HEK293 (cell line): Measurements from ENCODE around the gene LHFPL2.

ENCODE experiments used
- CTCF ChIA-PET: fragments of 350-600 bp; formaldehyde crosslinking; extraction: SDS; loops from one replicate; lab custom pipeline; 2021; ENCODE audit warnings: antibody characterized with exemption; lab: Yijun Ruan, JAX
- POLR2A ChIA-PET: fragments of 300-600 bp; formaldehyde crosslinking; extraction: SDS; loops from one replicate; lab custom pipeline; 2020; ENCODE audit warnings: antibody characterized with exemption, inconsistent platforms; lab: Yijun Ruan, JAX
- H3K27ac ChIP-seq: fragments of 200-500 bp; sonication (Bioruptor generic); 2 replicates; pipeline ENCODE4 v1.5.1; 2014; ENCODE audit warnings: low read depth, low read length, control low read depth, inconsistent platforms; ENCODE audit errors: extremely low read depth
- H3K36me3 ChIP-seq, 2 experiments: fragments of 200-500 bp in 1 of 2; sonication (Bioruptor generic) in 1 of 2; 1 replicate in 1 of 2; 2 replicates in 1 of 2; pipeline ENCODE4 v1.5.1; 2014 to 2017; ENCODE audit warnings: inconsistent platforms in 2 of 2, low read length in 2 of 2; ENCODE audit not compliant: control insufficient read depth in 2 of 2, insufficient read depth in 1 of 2
- H3K4me1 ChIP-seq: fragments of 200-500 bp; sonication (Bioruptor generic); 2 replicates; pipeline ENCODE4 v1.5.1; 2014; ENCODE audit warnings: mild to moderate bottlenecking, low read length, inconsistent platforms; ENCODE audit not compliant: control insufficient read depth, insufficient read depth
- H3K4me3 ChIP-seq: 2 replicates; pipeline ENCODE4 v1.5.1; 2011; ENCODE audit warnings: low read depth, mild to moderate bottlenecking, control low read depth, low read length, moderate library complexity
- H3K9me3 ChIP-seq: fragments of 200-500 bp; sonication (Bioruptor generic); 2 replicates; pipeline ENCODE4 v1.5.1; 2014; ENCODE audit warnings: low read depth, low read length, inconsistent platforms; ENCODE audit not compliant: control insufficient read depth, insufficient read depth
- ATF2 ChIP-seq: fragments of 450-650 bp; formaldehyde crosslinking; IDR thresholded peaks from 2 replicates; pipeline ENCODE4 v1.5.1; 2016; ENCODE audit warnings: missing biosample characterization, missing genetic modification characterization, low read depth
- GLIS2 ChIP-seq: fragments of 450-650 bp; formaldehyde crosslinking; IDR thresholded peaks from 2 replicates; pipeline ENCODE4 v1.5.1; 2016; ENCODE audit warnings: missing biosample characterization, missing genetic modification characterization
- IKZF3 ChIP-seq: fragments of 450-650 bp; IDR thresholded peaks from 2 replicates; pipeline ENCODE4 v1.5.0; 2018; ENCODE audit warnings: missing biosample characterization, mild to moderate bottlenecking, missing genetic modification characterization, moderate library complexity
- INSM2 ChIP-seq: fragments of 450-650 bp; formaldehyde crosslinking; IDR thresholded peaks from 2 replicates; pipeline ENCODE4 v1.5.1; 2016; ENCODE audit warnings: missing biosample characterization, missing genetic modification characterization
- MEIS1 ChIP-seq: sonication (generic); formaldehyde crosslinking; IDR thresholded peaks from 2 replicates; pipeline ENCODE4 v1.8.1; 2022; ENCODE audit warnings: missing genetic modification reagents, mild to moderate bottlenecking, borderline replicate concordance
- PRDM1 ChIP-seq: fragments of 450-650 bp; formaldehyde crosslinking; IDR thresholded peaks from 2 replicates; pipeline ENCODE4; 2016; ENCODE audit warnings: missing biosample characterization, missing genetic modification characterization
- SETDB1 ChIP-seq: IDR thresholded peaks from one replicate; pipeline ENCODE4 v1.6.1; 2017; ENCODE audit warnings: mild to moderate bottlenecking, low read length, moderate library complexity, mixed read lengths; ENCODE audit not compliant: insufficient read length
- SP3 ChIP-seq: fragments of 450-650 bp; formaldehyde crosslinking; IDR thresholded peaks from 2 replicates; pipeline ENCODE4 v1.5.1; 2016; ENCODE audit warnings: missing biosample characterization, missing genetic modification characterization
- ZBTB10 ChIP-seq: fragments of 450-650 bp; formaldehyde crosslinking; IDR thresholded peaks from 2 replicates; pipeline ENCODE4 v1.5.1; 2016; ENCODE audit warnings: missing biosample characterization, missing genetic modification characterization
- ZBTB21 ChIP-seq: fragments of 450-650 bp; formaldehyde crosslinking; IDR thresholded peaks from 2 replicates; pipeline ENCODE4 v1.5.1; 2017; ENCODE audit warnings: missing biosample characterization, missing genetic modification characterization
- ZFP3 ChIP-seq: fragments of 450-650 bp; formaldehyde crosslinking; IDR thresholded peaks from 2 replicates; pipeline ENCODE4 v1.5.1; 2016; ENCODE audit warnings: low read depth, missing biosample characterization, missing genetic modification characterization
- ZFP37 ChIP-seq: fragments of 450-650 bp; formaldehyde crosslinking; IDR thresholded peaks from 2 replicates; pipeline ENCODE4 v1.5.1; 2016; ENCODE audit warnings: missing biosample characterization, missing genetic modification characterization
- ZNF133 ChIP-seq: fragments of 450-650 bp; formaldehyde crosslinking; IDR thresholded peaks from 2 replicates; pipeline ENCODE4 v1.5.1; 2016; ENCODE audit warnings: missing biosample characterization, missing genetic modification characterization
- ZNF175 ChIP-seq: fragments of 450-650 bp; formaldehyde crosslinking; IDR thresholded peaks from 2 replicates; pipeline ENCODE4 v1.5.1; 2016; ENCODE audit warnings: missing biosample characterization, missing genetic modification characterization
- ZNF18 ChIP-seq: fragments of 450-650 bp; formaldehyde crosslinking; IDR thresholded peaks from 2 replicates; pipeline ENCODE4 v1.5.1; 2016; ENCODE audit warnings: missing biosample characterization, missing genetic modification characterization
- ZNF184 ChIP-seq: fragments of 450-650 bp; IDR thresholded peaks from 2 replicates; pipeline ENCODE4 v1.5.1; 2018; ENCODE audit warnings: missing biosample characterization, mild to moderate bottlenecking, missing genetic modification characterization
- ZNF426 ChIP-seq: fragments of 450-650 bp; formaldehyde crosslinking; IDR thresholded peaks from 2 replicates; pipeline ENCODE4 v1.5.1; 2017; ENCODE audit warnings: missing biosample characterization, missing genetic modification characterization, mild to moderate bottlenecking, inconsistent platforms, moderate library complexity
- ZNF510 ChIP-seq: fragments of 450-650 bp; formaldehyde crosslinking; IDR thresholded peaks from 2 replicates; pipeline ENCODE4 v1.5.1; 2018; ENCODE audit warnings: mild to moderate bottlenecking, missing genetic modification characterization, missing biosample characterization; ENCODE audit not compliant: insufficient replicate concordance
- ZNF521 ChIP-seq: fragments of 450-650 bp; formaldehyde crosslinking; IDR thresholded peaks from 2 replicates; pipeline ENCODE4 v1.5.1; 2017; ENCODE audit warnings: missing biosample characterization, mild to moderate bottlenecking, missing genetic modification characterization
- ZNF529 ChIP-seq: fragments of 450-650 bp; formaldehyde crosslinking; IDR thresholded peaks from 2 replicates; pipeline ENCODE4 v1.5.1; 2017; ENCODE audit warnings: missing genetic modification characterization, missing biosample characterization; ENCODE audit not compliant: insufficient replicate concordance
- ZNF548 ChIP-seq: fragments of 450-650 bp; formaldehyde crosslinking; IDR thresholded peaks from 2 replicates; pipeline ENCODE4 v1.5.1; 2016; ENCODE audit warnings: missing biosample characterization, missing genetic modification characterization
- ZNF580 ChIP-seq: fragments of 450-650 bp; formaldehyde crosslinking; IDR thresholded peaks from 2 replicates; pipeline ENCODE4 v1.5.1; 2016; ENCODE audit warnings: missing biosample characterization, missing genetic modification characterization
- ZNF600 ChIP-seq: fragments of 450-650 bp; formaldehyde crosslinking; IDR thresholded peaks from 2 replicates; pipeline ENCODE4 v1.5.1; 2016; ENCODE audit warnings: missing biosample characterization, missing genetic modification characterization
- ZNF624 ChIP-seq: fragments of 450-650 bp; formaldehyde crosslinking; IDR thresholded peaks from 2 replicates; pipeline ENCODE4 v1.5.1; 2017; ENCODE audit warnings: missing biosample characterization, missing genetic modification characterization
- ZNF645 ChIP-seq: fragments of 450-650 bp; formaldehyde crosslinking; IDR thresholded peaks from 2 replicates; pipeline ENCODE4; 2016; ENCODE audit warnings: missing biosample characterization, missing genetic modification characterization
- ZNF658 ChIP-seq: fragments of 450-650 bp; formaldehyde crosslinking; IDR thresholded peaks from 2 replicates; pipeline ENCODE4; 2016; ENCODE audit warnings: missing biosample characterization, missing genetic modification characterization
- ZNF830 ChIP-seq: fragments of 450-650 bp; IDR thresholded peaks from 2 replicates; pipeline ENCODE4 v1.5.0; 2018; ENCODE audit warnings: missing biosample characterization, missing genetic modification characterization, low read depth, mild to moderate bottlenecking, moderate library complexity

LHFPL2 gene

GRCh38 chr5:78563621-78564020 is 85.0 kb downstream of the LHFPL2 start:
- no peaks in the 10 kb centered on the region; a peak in 1 of 3 replicates for H3K36me3 ChIP-seq
- POLR2A ChIA-PET, result no interaction called here
- H3K4me3 ChIP-seq, result no peak overlapping the region
- H3K4me1 ChIP-seq, result peaks cover 10% of the 10 kb centered on the region
- TF ChIP-seq ZNF658 (no peak), ZNF18 (tag by site-specific recombination) (no peak), ATF2 (no peak), ZNF830 (tag by site-specific recombination) (no peak), ZNF529 (tag by site-specific recombination) (no peak), ZNF645 (no peak), ZNF184 (tag by site-specific recombination) (no peak), IKZF3 (tag by site-specific recombination) (no peak)
- TF ChIP-seq, all 188 proteins: peak for 0
- H3K27ac ChIP-seq, result no peak overlapping the region
- no peaks in the 10 kb centered on the region for H3K9me3 ChIP-seq
- CTCF ChIA-PET, result interaction anchor here (1.2 kb wide), 1 partner anchor 29 kb away, joined by 3 read pairs; no protein-coding TSS in a partner anchor

- no peak overlapping the region for H3K4me3 ChIP-seq
- CTCF ChIA-PET, result no interaction called here
- no peaks in the 10 kb centered on the region for H3K9me3 ChIP-seq
These were observed 85.8 kb downstream of the LHFPL2 start for GRCh38 chr5:78562714-78563330.

More at GRCh38 chr5:78562714-78563330, 85.8 kb downstream of the LHFPL2 start:
- Histone ChIP-seq H3K4me1 (0 out of 2 replicates have a peak, but pooled peaks cover 2% of the 10 kb centered on the region), H3K36me3 (no peaks in the 10 kb centered on the region; a peak in 1 of 3 replicates), H3K27ac (no peak overlapping the region)
- POLR2A ChIA-PET, result no interaction called here
- TF ChIP-seq SETDB1 (no peak), ZNF580 (no peak), SP3 (tag by site-specific recombination) (no peak), ZNF624 (no peak), GLIS2 (no peak), ZNF600 (no peak), ZNF426 (tag by site-specific recombination) (no peak), ZNF521 (no peak), ZNF133 (tag by site-specific recombination) (no peak), ZNF175 (no peak), ZBTB21 (tag by site-specific recombination) (no peak), PRDM1 (tag by site-specific recombination) (no peak), MEIS1 (CRISPR knock-in tag) (no peak), INSM2 (tag by site-specific recombination) (no peak), ZNF548 (tag by site-specific recombination) (no peak), ZNF510 (tag by site-specific recombination) (no peak), ZFP3 (tag by site-specific recombination) (no peak), ZBTB10 (no peak), ZFP37 (tag by site-specific recombination) (no peak)
